Activated naive CD4-positive, alpha-beta T cell treated with anti-CD3 and anti-CD28 coated beads, Interleukin-2, amount 10 ng/mL, durations not matched to agents 7 days and 5 days (primary cell): Measurements from ENCODE around the gene OR2T8.
A peak's percentile ranks its signal among the peaks of the same experiment; 100 is the strongest.
"Not testable (repeated sequence)": the region's sequence is repeated elsewhere in the genome, so short reads cannot be mapped to it uniquely, and the experiment has no call there.

Source experiments
- CTCF ChIA-PET: fragments of 350-600 bp; sonication (Branson Sonifier 250); formaldehyde crosslinking; loops from one replicate; lab custom pipeline; 2021; ENCODE audit warnings: antibody characterized with exemption; lab: Charles Lee
- DNase-seq: peaks from one replicate; pipeline ENCODE4 v3.0.0-alpha.2; 2020
- H3K27ac Mint-ChIP-seq: one replicate; pipeline ENCODE4 v1.8.0; 2021; ENCODE audit warnings: mild to moderate bottlenecking, moderate library complexity, mixed read lengths
- H3K27me3 Mint-ChIP-seq: one replicate; pipeline ENCODE4 v1.8.0; 2021; ENCODE audit warnings: mild to moderate bottlenecking, mixed read lengths
- H3K36me3 Mint-ChIP-seq: one replicate; pipeline ENCODE4 v1.8.0; 2021; ENCODE audit warnings: mixed read lengths
- H3K4me1 Mint-ChIP-seq: one replicate; pipeline ENCODE4 v1.8.0; 2021; ENCODE audit warnings: mixed read lengths
- H3K4me3 Mint-ChIP-seq: one replicate; pipeline ENCODE4 v1.8.0; 2021; ENCODE audit warnings: mild to moderate bottlenecking, moderate library complexity, mixed read lengths
- H3K9me3 Mint-ChIP-seq: one replicate; pipeline ENCODE4 v1.8.0; 2021; ENCODE audit warnings: mixed read lengths

Gene OR2T8

GRCh38 chr1:247933989-247934388 lies 13.9 kb downstream of the OR2T8 start:
- DNase-seq, result no peak
- CTCF ChIA-PET, result no interaction called here
- Mint-ChIP-seq H3K4me1 (no peaks in the 10 kb centered on the region), H3K27me3 (peaks cover 5% of the 10 kb centered on the region), H3K4me3 (no peak overlapping the region), H3K36me3 (no peaks in the 10 kb centered on the region), H3K27ac (no peak overlapping the region), H3K9me3 (peaks cover 8% of the 10 kb centered on the region)

DNA sequence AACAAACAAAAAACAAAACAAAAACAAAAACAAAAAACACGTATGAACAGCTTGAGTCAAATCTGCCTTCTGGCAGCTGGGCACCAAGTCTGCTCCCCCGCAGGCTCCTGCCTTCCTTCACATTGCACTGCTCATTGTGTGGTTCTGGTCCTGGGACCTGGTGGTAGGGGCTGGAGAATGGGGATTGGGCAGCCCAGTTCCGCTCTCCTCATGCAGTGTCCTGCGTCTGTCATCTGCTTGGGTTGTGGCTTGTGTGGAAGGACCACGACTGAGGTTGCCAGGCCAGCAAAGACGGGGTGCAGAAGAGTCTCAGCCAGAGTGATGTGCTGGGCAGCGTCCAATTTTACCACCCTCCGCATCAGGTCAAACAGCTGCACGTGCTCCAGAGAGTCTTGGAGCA lies 15.7 kb downstream of the OR2T8 start:
- H3K4me3 Mint-ChIP-seq, result no peak overlapping the region

DNA sequence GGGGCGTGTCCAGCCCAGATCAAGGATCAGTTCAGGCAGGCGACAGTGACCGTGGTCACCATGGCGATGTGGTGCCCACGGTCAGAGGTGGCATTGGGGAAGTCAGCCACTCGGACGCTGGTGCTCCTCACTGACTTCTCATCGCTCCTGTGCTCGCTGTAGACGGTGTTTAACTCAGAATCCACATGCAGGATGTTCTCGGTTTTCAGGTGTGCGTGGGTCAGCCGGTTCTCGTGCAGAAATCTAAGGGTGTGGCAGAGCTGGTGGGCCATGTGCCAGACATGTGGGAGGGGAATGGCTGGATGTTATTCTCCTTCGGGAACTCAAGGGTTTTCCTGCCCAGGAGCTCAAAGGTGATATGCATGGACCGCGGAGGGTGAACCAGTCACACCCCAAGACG lies 16.4 kb downstream of the OR2T8 start:
- H3K27ac Mint-ChIP-seq, result no peak overlapping the region
- no peaks in the 10 kb centered on the region for H3K36me3 Mint-ChIP-seq
- no peak overlapping the region for H3K4me3 Mint-ChIP-seq
- CTCF ChIA-PET, result interaction anchor here (1.1 kb wide), 1 partner anchor 18 kb away, joined by 3 read pairs; no protein-coding TSS in a partner anchor
- H3K27me3 Mint-ChIP-seq, result peaks cover 5% of the 10 kb centered on the region
- DNase-seq, result peak; percentile 20
- no peaks in the 10 kb centered on the region for H3K4me1 Mint-ChIP-seq
- H3K9me3 Mint-ChIP-seq, result peaks cover 8% of the 10 kb centered on the region

More for the DNA sequence above, 15.7 kb downstream of the OR2T8 start:
- H3K36me3 Mint-ChIP-seq, result no peaks in the 10 kb centered on the region
- peaks cover 8% of the 10 kb centered on the region for H3K9me3 Mint-ChIP-seq
- CTCF ChIA-PET, result no interaction called here
- peaks cover 5% of the 10 kb centered on the region for H3K27me3 Mint-ChIP-seq
- H3K27ac Mint-ChIP-seq, result no peak overlapping the region
- no peaks in the 10 kb centered on the region for H3K4me1 Mint-ChIP-seq
- DNase-seq, result no peak

GRCh38 chr1:247936965-247937734 lies 17.1 kb downstream of the OR2T8 start:
- Mint-ChIP-seq H3K27ac (peak overlapping the region; percentile 37), H3K4me3 (peak overlapping the region; percentile 75)
- peak; percentile 94 for DNase-seq
- H3K4me1 Mint-ChIP-seq, H3K36me3 Mint-ChIP-seq, H3K27me3 Mint-ChIP-seq, H3K9me3 Mint-ChIP-seq: not testable (repeated sequence)
- CTCF ChIA-PET, result interaction anchor here (0.7 to 1.1 kb wide), 2 partner anchors 18 to 173 kb away, joined by 3 read pairs; no protein-coding TSS in a partner anchor

DNA sequence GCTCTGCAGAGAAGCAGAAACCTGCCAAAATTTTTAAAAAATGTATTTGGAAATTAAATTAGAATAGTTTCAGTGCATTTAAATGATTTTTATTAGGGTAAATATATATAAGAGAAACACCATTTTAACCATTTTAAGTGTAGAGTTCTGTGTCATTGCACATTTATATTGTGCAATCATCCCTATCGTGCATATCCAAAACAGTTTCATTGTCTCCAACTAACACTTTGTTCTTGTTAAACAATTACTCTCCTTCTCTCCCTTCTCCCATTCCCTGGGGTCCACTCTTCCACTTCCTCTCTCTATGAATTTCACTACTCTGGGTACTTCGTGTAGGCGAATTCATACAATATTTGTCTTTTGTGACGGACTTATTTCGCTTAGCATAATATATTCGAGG lies 22.6 kb downstream of the OR2T8 start:
- no peaks in the 10 kb centered on the region for H3K27me3 Mint-ChIP-seq
- H3K4me3 Mint-ChIP-seq, result no peak overlapping the region
- H3K36me3 Mint-ChIP-seq, result no peaks in the 10 kb centered on the region
- H3K27ac Mint-ChIP-seq, result no peak overlapping the region
- no peaks in the 10 kb centered on the region for H3K9me3 Mint-ChIP-seq
- H3K4me1 Mint-ChIP-seq, result no peaks in the 10 kb centered on the region
- CTCF ChIA-PET, result no interaction called here
- DNase-seq, result no peak

- DNase-seq, result no peak
- CTCF ChIA-PET, result no interaction called here
- Mint-ChIP-seq H3K9me3 (no peaks in the 10 kb centered on the region), H3K4me1 (no peaks in the 10 kb centered on the region), H3K27me3 (no peaks in the 10 kb centered on the region), H3K36me3 (no peaks in the 10 kb centered on the region), H3K4me3 (no peak within 1 kb of the TSS), H3K27ac (no peak within 1 kb of the TSS)
These were observed 28.5 kb downstream of the OR2T8 start, which contains the start of gene OR2L8 for GRCh38 chr1:247948558-247948957. OR2L8 (plus strand) TSS chr1:247948858; CDS start chr1:247948858, 0 bp downstream.

DNA sequence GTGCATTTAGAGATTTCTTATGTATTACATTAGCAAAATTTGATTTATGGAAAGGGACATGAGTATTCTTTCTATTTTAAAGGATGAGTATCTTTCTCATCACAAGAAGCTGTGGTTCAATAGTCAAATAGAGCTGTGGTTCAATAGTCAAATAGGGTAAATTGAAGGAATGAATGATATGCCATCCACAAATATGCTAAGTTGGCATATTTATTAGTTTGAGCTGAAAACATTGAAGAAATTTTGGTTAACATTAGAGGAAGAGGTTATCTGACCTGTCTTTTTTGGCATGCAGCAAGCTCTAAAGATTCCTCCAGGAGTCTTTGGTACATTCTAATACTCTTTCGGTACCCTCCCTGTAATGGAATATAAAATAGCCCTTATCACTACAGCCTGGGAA lies 33.4 kb downstream of the OR2T8 start:
- CTCF ChIA-PET, result no interaction called here

DNA sequence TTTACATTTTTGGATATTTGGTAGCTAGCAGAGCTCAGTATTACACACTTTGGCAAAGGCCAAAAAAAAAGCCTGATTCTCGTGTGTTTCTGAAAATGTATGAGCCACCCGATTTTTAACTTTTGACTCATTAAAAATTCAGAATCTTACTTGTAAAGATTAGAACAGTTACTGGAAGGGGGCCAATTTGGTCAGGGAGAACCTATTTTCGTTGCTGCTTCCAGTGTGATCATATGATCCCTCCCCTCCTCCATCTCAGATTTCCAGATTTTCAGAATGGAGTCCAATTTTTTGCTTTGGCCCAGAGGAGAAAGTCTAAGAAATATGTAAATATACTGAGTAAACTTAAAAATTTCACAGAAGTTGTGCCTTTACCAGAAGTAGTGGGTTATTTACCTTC lies 41.7 kb downstream of the OR2T8 start:
- CTCF ChIA-PET, result no interaction called here
- no peaks in the 10 kb centered on the region for H3K4me1 Mint-ChIP-seq
- H3K36me3 Mint-ChIP-seq, result no peaks in the 10 kb centered on the region
- H3K9me3 Mint-ChIP-seq, result peaks cover 7% of the 10 kb centered on the region
- H3K27ac Mint-ChIP-seq, result no peak overlapping the region
- H3K4me3 Mint-ChIP-seq, result no peak overlapping the region
- no peaks in the 10 kb centered on the region for H3K27me3 Mint-ChIP-seq
- no peak for DNase-seq

More for the DNA sequence above, 33.4 kb downstream of the OR2T8 start:
- DNase-seq, result no peak
- H3K4me3 Mint-ChIP-seq, result no peak overlapping the region
- H3K36me3 Mint-ChIP-seq, result no peaks in the 10 kb centered on the region
- H3K27me3 Mint-ChIP-seq, result no peaks in the 10 kb centered on the region
- H3K27ac Mint-ChIP-seq, result no peak overlapping the region
- H3K4me1 Mint-ChIP-seq, result no peaks in the 10 kb centered on the region
- peaks cover 4% of the 10 kb centered on the region for H3K9me3 Mint-ChIP-seq

GRCh38 chr1:247962911-247963588 lies 43.0 kb downstream of the OR2T8 start:
- H3K36me3 Mint-ChIP-seq, result no peaks in the 10 kb centered on the region
- peaks cover 3% of the 10 kb centered on the region for H3K9me3 Mint-ChIP-seq
- no peaks in the 10 kb centered on the region for H3K27me3 Mint-ChIP-seq
- no peak overlapping the region for H3K27ac Mint-ChIP-seq
- H3K4me1 Mint-ChIP-seq, result no peaks in the 10 kb centered on the region
- CTCF ChIA-PET, result no interaction called here
- H3K4me3 Mint-ChIP-seq, result no peak overlapping the region
- no peak for DNase-seq

DNA sequence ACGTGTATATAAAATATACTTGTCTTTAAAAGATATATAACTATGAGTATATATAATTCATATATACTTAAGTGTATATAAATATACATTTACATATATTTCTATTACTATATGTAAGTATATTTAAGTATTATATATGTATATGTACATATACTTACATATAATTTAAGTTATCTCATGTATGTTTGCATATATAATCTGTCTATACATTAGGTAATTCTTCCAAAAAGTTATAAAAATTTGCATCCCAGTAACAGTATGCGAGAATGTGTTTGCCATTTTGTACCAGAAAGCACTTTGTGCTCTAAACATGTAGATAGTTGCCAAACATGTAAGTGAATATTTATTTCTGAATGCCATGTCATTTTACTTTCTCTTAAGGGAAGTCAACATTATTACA lies 44.9 kb downstream of the OR2T8 start, which contains the start of gene OR2AK2:
OR2AK2 (plus strand) TSS at position 301 of the 400 bp plus-strand sequence. CDS start 144 bp downstream, outside the sequence.
- Mint-ChIP-seq H3K27ac (no peak within 1 kb of the TSS), H3K4me3 (no peak within 1 kb of the TSS)
- CTCF ChIA-PET, result no interaction called here

GRCh38 chr1:247966532-247967204 lies 46.6 kb downstream of the OR2T8 start:
- Mint-ChIP-seq H3K36me3 (no peaks in the 10 kb centered on the region), H3K4me1 (no peaks in the 10 kb centered on the region), H3K4me3 (no peak overlapping the region), H3K27me3 (no peaks in the 10 kb centered on the region), H3K27ac (no peak overlapping the region), H3K9me3 (no peaks in the 10 kb centered on the region)
- CTCF ChIA-PET, result interaction anchor here (0.5 kb wide), 1 partner anchor 651 kb away, joined by 3 read pairs; no protein-coding TSS in a partner anchor
- no peak for DNase-seq

More for the DNA sequence above, 44.9 kb downstream of the OR2T8 start, which contains the start of gene OR2AK2:
- Mint-ChIP-seq H3K36me3 (no peaks in the 10 kb centered on the region), H3K27me3 (no peaks in the 10 kb centered on the region), H3K4me1 (no peaks in the 10 kb centered on the region), H3K9me3 (peaks cover 2% of the 10 kb centered on the region)
- no peak for DNase-seq
